Duodenal mucosa (tissue), 2 donors: ENCODE measurements around the gene TERT.
A peak's percentile ranks its signal among the peaks of the same experiment; 100 is the strongest.
"Not testable (repeated sequence)": the region's sequence is repeated elsewhere in the genome, so short reads cannot be mapped to it uniquely, and the experiment has no call there.

Experiments used
- H3K27ac ChIP-seq: one replicate; pipeline ENCODE4 v1.7.0; 2013; ENCODE audit warnings: low read depth, low read length
- H3K27me3 ChIP-seq, 2 donors: one replicate each; pipeline ENCODE4 v1.7.0; 2013; ENCODE audit warnings: low read length in 2 of 2, control low read depth in 1 of 2; ENCODE audit not compliant: insufficient read depth in 2 of 2, control insufficient read depth in 1 of 2
- H3K36me3 ChIP-seq, 2 donors: one replicate each; pipeline ENCODE4 v1.7.0; 2013; ENCODE audit warnings: low read length in 2 of 2, control low read depth in 1 of 2; ENCODE audit not compliant: insufficient read depth in 2 of 2, control insufficient read depth in 1 of 2
- H3K4me1 ChIP-seq, 2 donors: one replicate each; pipeline ENCODE4 v1.7.0; 2013; ENCODE audit warnings: low read length in 2 of 2, control low read depth in 1 of 2; ENCODE audit not compliant: insufficient read depth in 2 of 2, control insufficient read depth in 1 of 2
- H3K4me3 ChIP-seq, 2 donors: one replicate each; pipeline ENCODE4 v1.7.0; 2013; ENCODE audit warnings: low read length in 2 of 2, low read depth in 1 of 2
- H3K9ac ChIP-seq, 2 donors: one replicate each; pipeline ENCODE4 v1.7.0; 2013; ENCODE audit warnings: low read length in 2 of 2, low read depth in 1 of 2
- H3K9me3 ChIP-seq, 2 donors: one replicate each; pipeline ENCODE4 v1.7.0; 2013; ENCODE audit warnings: low read length in 2 of 2, control low read depth in 1 of 2; ENCODE audit not compliant: control insufficient read depth in 1 of 2

Gene TERT

DNA sequence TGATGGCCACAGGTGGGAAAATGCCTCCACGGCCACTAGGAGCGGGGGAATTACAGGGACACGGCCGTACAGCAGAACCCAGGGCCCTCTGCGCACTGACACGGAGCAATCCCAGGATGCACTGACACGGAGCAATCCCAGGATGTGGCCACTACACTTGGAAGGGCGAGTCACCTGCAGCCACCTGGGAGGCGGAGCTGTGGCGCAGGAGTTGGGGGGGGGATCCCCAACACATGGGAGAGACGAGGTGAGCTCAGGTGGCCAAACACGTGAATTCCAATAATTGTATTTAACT lies 43.3 kb upstream of the TERT start:
- no peak overlapping the region for H3K27ac ChIP-seq
- H3K9ac ChIP-seq = no peak overlapping the region
- no peaks in the 10 kb centered on the region for H3K9me3 ChIP-seq
- H3K36me3 ChIP-seq = peaks cover 53 to 92% of the 10 kb centered on the region in 2 donors
- H3K4me1 ChIP-seq = peaks cover 30 to 44% of the 10 kb centered on the region in 2 donors
- no peaks in the 10 kb centered on the region for H3K27me3 ChIP-seq
- H3K4me3 ChIP-seq = no peak overlapping the region

- H3K9ac ChIP-seq = no peak overlapping the region
- peaks cover 28 to 40% of the 10 kb centered on the region in 2 donors for H3K4me1 ChIP-seq
- H3K9me3 ChIP-seq = no peaks in the 10 kb centered on the region
- H3K27ac ChIP-seq = peak overlapping the region; percentile 30
- H3K27me3 ChIP-seq = no peaks in the 10 kb centered on the region
- H3K4me3 ChIP-seq = peak overlapping the region in 1 of 2 donors; percentile 10
- peaks cover 53 to 94% of the 10 kb centered on the region in 2 donors for H3K36me3 ChIP-seq
Measured at GRCh38 chr5:1337489-1338195, 42.8 kb upstream of the TERT start.

- peaks cover 51 to 94% of the 10 kb centered on the region in 2 donors for H3K36me3 ChIP-seq
- H3K4me3 ChIP-seq = peak overlapping the region in 1 of 2 donors; percentile 10
- H3K9ac ChIP-seq = no peak overlapping the region
- H3K27ac ChIP-seq = peak overlapping the region; percentile 30
- peaks cover 36 to 37% of the 10 kb centered on the region in 2 donors for H3K4me1 ChIP-seq
- no peaks in the 10 kb centered on the region for H3K27me3 ChIP-seq
- H3K9me3 ChIP-seq = no peaks in the 10 kb centered on the region
Measured at GRCh38 chr5:1336749-1337488, 42.1 kb upstream of the TERT start.

- Histone ChIP-seq H3K9ac (no peak overlapping the region), H3K4me1 (peaks cover 42 to 45% of the 10 kb centered on the region in 2 donors), H3K9me3 (no peaks in the 10 kb centered on the region), H3K27me3 (no peaks in the 10 kb centered on the region), H3K4me3 (no peak overlapping the region), H3K36me3 (peaks cover 48 to 94% of the 10 kb centered on the region in 2 donors), H3K27ac (no peak overlapping the region)
Measured at GRCh38 chr5:1336106-1336561, 41.3 kb upstream of the TERT start.

DNA sequence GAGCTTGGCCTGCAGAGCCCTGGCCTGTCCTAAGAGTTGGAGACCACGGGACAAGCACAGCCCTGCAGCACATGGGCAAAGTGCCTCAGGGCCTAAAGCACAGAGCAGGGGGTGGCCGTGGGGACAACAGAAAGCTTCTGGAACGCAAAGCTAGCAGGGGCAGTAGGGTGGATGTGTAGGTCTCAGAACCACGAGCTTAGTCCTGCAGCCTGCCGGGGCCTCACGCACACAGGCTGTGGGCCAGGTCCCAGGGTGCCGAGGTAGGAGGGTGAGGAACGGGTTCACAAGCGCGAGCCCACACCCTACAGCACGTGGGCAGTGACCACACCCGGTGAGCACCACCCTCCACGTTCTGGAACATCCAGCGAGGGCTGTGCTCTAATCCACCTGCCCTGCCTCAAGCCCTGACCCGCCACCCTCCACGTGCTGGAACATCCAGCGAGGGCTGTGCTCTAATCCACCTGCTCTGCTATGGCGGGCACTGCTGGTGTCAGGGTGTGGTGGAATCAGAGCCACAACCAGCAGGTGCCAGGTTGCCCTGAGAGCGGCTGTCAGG lies 40.8 kb upstream of the TERT start:
- peaks cover 45 to 94% of the 10 kb centered on the region in 2 donors for H3K36me3 ChIP-seq
- H3K9me3 ChIP-seq = no peaks in the 10 kb centered on the region
- no peak overlapping the region for H3K27ac ChIP-seq
- peaks cover 47 to 50% of the 10 kb centered on the region in 2 donors for H3K4me1 ChIP-seq
- no peak overlapping the region for H3K4me3 ChIP-seq
- H3K9ac ChIP-seq = no peak overlapping the region
- H3K27me3 ChIP-seq = no peaks in the 10 kb centered on the region

- Histone ChIP-seq H3K27ac (no peak overlapping the region), H3K9me3 (no peaks in the 10 kb centered on the region), H3K4me3 (no peak overlapping the region), H3K36me3 (peaks cover 40 to 92% of the 10 kb centered on the region in 2 donors), H3K9ac (no peak overlapping the region), H3K27me3 (no peaks in the 10 kb centered on the region), H3K4me1 (peaks cover 48 to 55% of the 10 kb centered on the region in 2 donors)
Measured at GRCh38 chr5:1334831-1335539, 40.1 kb upstream of the TERT start.

DNA sequence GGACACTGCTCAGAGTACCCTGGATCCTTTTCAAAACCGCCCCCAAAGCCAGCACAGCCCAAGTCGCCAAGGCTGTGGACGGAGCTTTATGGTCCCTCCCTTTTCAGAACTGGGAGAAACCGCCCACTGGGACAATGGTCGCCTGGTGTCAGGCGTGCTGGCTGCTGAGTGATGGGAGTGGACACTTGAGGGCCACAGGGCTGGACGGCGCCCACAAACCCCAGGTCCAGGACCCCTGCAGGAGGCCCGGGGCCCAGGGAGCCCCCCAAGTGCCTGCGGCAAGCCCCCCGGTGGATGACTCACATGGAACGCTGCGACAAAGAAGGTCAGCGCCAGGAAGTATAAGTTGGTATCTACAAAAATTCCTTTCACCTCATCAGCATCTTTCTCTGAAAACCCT lies 39.1 kb upstream of the TERT start:
- Histone ChIP-seq H3K27ac (no peak overlapping the region), H3K27me3 (no peaks in the 10 kb centered on the region), H3K4me3 (no peak overlapping the region), H3K4me1 (peaks cover 48 to 57% of the 10 kb centered on the region in 2 donors), H3K9me3 (no peaks in the 10 kb centered on the region), H3K36me3 (peaks cover 40 to 93% of the 10 kb centered on the region in 2 donors), H3K9ac (no peak overlapping the region)

DNA sequence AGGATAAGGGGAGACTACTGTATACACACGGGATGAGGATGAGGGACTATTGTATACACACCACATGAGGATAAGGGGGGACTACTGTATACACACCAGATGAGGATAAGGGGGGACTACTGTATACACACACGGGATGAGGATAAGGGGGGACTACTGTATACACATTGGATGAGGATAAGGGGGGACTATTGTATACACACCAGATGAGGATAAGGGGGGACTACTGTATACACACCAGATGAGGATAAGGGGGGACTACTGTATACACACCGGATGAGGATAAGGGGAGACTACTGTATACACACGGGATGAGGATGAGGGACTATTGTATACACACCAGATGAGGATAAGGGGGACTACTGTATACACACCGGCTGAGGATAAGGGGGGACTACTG lies 38.4 kb upstream of the TERT start:
- peaks cover 36 to 89% of the 10 kb centered on the region in 2 donors for H3K36me3 ChIP-seq
- H3K4me3 ChIP-seq, H3K27ac ChIP-seq, H3K9me3 ChIP-seq, H3K27me3 ChIP-seq, H3K9ac ChIP-seq: not testable (repeated sequence)
- peaks cover 48 to 52% of the 10 kb centered on the region in 2 donors for H3K4me1 ChIP-seq

DNA sequence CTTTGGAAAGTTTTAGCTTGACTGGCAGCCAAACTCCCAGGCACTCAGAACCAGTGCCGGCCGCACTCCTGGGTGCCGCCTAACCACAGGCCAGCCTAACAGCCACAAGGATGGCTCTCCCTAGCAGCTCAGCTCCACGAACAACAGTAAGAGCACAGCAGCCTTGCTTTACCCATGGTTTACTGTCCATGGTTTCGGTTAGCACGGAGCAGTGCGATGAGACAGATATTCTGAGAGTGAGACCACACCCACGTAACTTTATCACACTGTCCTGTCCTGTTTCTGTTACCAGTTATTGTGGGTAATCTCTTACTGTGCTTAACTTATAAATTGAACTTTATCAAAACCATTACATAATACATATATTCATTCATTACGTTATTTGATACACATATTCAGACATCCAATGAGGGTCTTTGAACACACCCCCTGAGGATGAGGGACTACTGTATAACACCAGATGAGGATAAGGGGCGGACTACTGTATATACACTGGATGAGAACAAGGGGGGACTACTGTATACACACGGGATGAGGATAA lies 37.7 kb upstream of the TERT start:
- H3K4me3 ChIP-seq = no peak overlapping the region
- no peaks in the 10 kb centered on the region for H3K27me3 ChIP-seq
- no peaks in the 10 kb centered on the region for H3K9me3 ChIP-seq
- no peak overlapping the region for H3K9ac ChIP-seq
- H3K27ac ChIP-seq = no peak overlapping the region
- peaks cover 28 to 81% of the 10 kb centered on the region in 2 donors for H3K36me3 ChIP-seq
- peaks cover 40 to 45% of the 10 kb centered on the region in 2 donors for H3K4me1 ChIP-seq
